Neural crest cell (in vitro differentiated cells): ENCODE measurements around the gene CAPZB. TPM values are rescaled to one million over a fixed set of nuclear protein-coding genes. Genes with fewer than 3 reads are reported as not detected.

Source experiments
- DNase-seq: peaks from one replicate; pipeline ENCODE4 v3.0.0; 2021; ENCODE audit warnings: low read depth, mixed read lengths, low spot score
- H3K27ac Mint-ChIP-seq: one replicate; pipeline ENCODE4 v1.8.0; 2021; ENCODE audit warnings: mild to moderate bottlenecking, mixed read lengths; ENCODE audit not compliant: unreplicated experiment
- H3K27me3 Mint-ChIP-seq: 2 replicates; pipeline ENCODE4 v1.8.0; 2021; ENCODE audit warnings: low read depth, mild to moderate bottlenecking, mixed read lengths
- H3K36me3 Mint-ChIP-seq: 2 replicates; pipeline ENCODE4 v1.8.0; 2021; ENCODE audit warnings: low read depth, mild to moderate bottlenecking, mixed read lengths
- H3K4me1 Mint-ChIP-seq: 2 replicates; pipeline ENCODE4 v1.8.0; 2021; ENCODE audit warnings: mixed read lengths
- H3K4me3 Mint-ChIP-seq: one replicate; pipeline ENCODE4 v1.8.0; 2021; ENCODE audit warnings: mild to moderate bottlenecking, mixed read lengths
- H3K9me3 Mint-ChIP-seq: 2 replicates; pipeline ENCODE4 v1.8.0; 2021; ENCODE audit warnings: mixed read lengths
- CTCF ChIP-seq: fragments of 200-600 bp; sonication (generic); conservative IDR thresholded peaks from 2 replicates; pipeline ENCODE4 v1.5.0; 2021; ENCODE audit warnings: antibody characterized with exemption, mild to moderate bottlenecking
- total RNA-seq: library from RNA; stranded (reverse); gene quantifications from 2 replicates; pipeline ENCODE4 v1.2.1, GENCODE V29; 2021

Gene CAPZB
- total RNA-seq, 1 donor from 2014 or later: 256 TPM

DNA sequence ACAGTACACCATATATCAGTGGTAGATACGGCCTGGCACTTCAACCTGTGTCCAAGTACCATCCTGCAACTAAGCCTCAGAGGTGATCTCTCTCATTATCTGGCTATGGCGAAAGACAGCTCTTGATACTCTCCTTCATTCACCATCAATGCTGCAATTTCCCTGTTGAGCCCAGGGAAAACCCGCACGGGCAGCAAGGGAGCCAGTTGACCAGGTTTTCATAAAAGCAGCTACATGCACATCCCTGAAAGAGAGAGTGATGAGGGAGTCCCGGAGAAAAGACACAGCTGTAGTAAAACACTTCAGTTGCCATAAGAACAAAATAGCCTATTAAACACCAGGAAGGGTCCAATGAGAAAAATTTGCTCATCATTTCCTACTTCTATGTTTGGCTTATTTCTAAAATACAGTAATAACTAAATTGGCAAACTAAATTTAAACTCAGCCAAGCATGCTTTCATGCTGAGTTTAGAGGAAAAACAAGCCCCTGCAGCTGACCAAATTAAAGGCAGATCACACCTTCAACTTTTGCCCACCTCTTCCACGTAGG is 68.3 kb downstream of the CAPZB start:
- TF ChIP-seq CTCF: no peak
- Mint-ChIP-seq H3K4me3 (no peak overlapping the region), H3K36me3 (peaks cover 10% of the 10 kb centered on the region), H3K27me3 (no peaks in the 10 kb centered on the region), H3K27ac (no peak overlapping the region), H3K4me1 (peaks cover 19% of the 10 kb centered on the region), H3K9me3 (no peaks in the 10 kb centered on the region)
- no peak for DNase-seq

DNA sequence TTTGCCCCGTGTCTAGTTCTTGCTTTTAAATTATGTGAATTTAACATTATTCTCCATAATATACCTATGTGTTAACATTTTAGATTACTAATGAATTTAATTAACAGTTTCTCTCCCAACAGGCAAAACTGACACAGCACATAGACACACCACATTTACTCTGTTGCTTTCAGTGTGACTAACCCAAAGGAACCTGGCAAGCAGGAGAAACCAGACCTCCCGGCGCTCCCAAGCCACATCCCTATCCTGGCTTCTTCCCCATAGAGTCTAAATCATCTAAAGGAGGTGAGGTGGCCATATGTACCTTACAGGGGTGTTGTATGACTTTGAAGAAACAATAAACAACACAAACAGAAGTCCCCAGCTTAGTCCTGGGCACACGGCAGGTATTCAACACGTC is 69.2 kb downstream of the CAPZB start:
- no peak overlapping the region for H3K27ac Mint-ChIP-seq

GRCh38 chr1:19414515-19415121 is 70.7 kb downstream of the CAPZB start:
- peaks cover 10% of the 10 kb centered on the region for H3K36me3 Mint-ChIP-seq
- TF ChIP-seq CTCF: no peak
- no peak overlapping the region for H3K4me3 Mint-ChIP-seq
- no peaks in the 10 kb centered on the region for H3K27me3 Mint-ChIP-seq
- peak overlapping the region; percentile 43 for H3K27ac Mint-ChIP-seq
- no peaks in the 10 kb centered on the region for H3K9me3 Mint-ChIP-seq
- no peak for DNase-seq
- H3K4me1 Mint-ChIP-seq: peaks cover 19% of the 10 kb centered on the region

More for the DNA sequence above, 69.2 kb downstream of the CAPZB start:
- DNase-seq: no peak
- Mint-ChIP-seq H3K27me3 (no peaks in the 10 kb centered on the region), H3K9me3 (no peaks in the 10 kb centered on the region), H3K4me1 (peaks cover 19% of the 10 kb centered on the region), H3K4me3 (no peak overlapping the region), H3K36me3 (peaks cover 10% of the 10 kb centered on the region)
- no peak for TF ChIP-seq CTCF

- Mint-ChIP-seq H3K27ac (peak overlapping the region; percentile 43), H3K4me1 (peaks cover 21% of the 10 kb centered on the region), H3K36me3 (peaks cover 10% of the 10 kb centered on the region), H3K27me3 (no peaks in the 10 kb centered on the region), H3K9me3 (no peaks in the 10 kb centered on the region), H3K4me3 (no peak overlapping the region)
- no peak for DNase-seq
- no peak for TF ChIP-seq CTCF
Measured at GRCh38 chr1:19413999-19414398, 71.3 kb downstream of the CAPZB start.

DNA sequence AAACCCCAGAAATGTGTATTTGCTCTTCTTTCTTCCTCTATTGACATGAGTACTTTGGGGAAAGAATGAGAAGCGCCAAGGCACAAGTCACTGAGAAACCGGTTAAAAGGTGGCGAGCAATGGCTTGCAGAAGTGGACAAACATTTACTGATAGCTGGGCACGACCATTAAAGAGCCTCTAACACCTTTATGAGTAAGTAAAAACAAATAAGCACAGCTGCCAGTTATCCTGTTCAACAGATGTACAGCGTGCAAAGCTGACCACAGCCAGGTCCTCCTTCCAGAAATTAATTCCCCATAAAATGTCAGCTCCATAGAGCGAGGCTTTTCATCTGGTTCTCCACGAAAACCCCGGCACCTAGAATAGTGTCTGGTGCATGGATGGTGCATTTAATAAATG is 72.7 kb downstream of the CAPZB start:
- Mint-ChIP-seq H3K9me3 (no peaks in the 10 kb centered on the region), H3K27me3 (no peaks in the 10 kb centered on the region), H3K27ac (no peak overlapping the region), H3K36me3 (peaks cover 3% of the 10 kb centered on the region), H3K4me1 (peaks cover 22% of the 10 kb centered on the region), H3K4me3 (no peak overlapping the region)
- no peak for TF ChIP-seq CTCF
- no peak for DNase-seq
